ENCODE data around the gene ZFYVE28. TPM values are rescaled to one million over a fixed set of nuclear protein-coding genes. Genes with fewer than 3 reads are reported as not detected.
"Not testable (repeated sequence)": the region's sequence is repeated elsewhere in the genome, so short reads cannot be mapped to it uniquely, and the experiment has no call there.

Gene ZFYVE28
- total RNA-seq, 6 donors from 2014 or later, result 10.8 to 51.3 (median 15.2) TPM

- peaks cover 0 to 12% (median 5%) of the 10 kb centered on the region in 4 donors for H3K36me3 ChIP-seq
- H3K27me3 ChIP-seq, result no peaks in the 10 kb centered on the region
- TF ChIP-seq, protein P1, sequence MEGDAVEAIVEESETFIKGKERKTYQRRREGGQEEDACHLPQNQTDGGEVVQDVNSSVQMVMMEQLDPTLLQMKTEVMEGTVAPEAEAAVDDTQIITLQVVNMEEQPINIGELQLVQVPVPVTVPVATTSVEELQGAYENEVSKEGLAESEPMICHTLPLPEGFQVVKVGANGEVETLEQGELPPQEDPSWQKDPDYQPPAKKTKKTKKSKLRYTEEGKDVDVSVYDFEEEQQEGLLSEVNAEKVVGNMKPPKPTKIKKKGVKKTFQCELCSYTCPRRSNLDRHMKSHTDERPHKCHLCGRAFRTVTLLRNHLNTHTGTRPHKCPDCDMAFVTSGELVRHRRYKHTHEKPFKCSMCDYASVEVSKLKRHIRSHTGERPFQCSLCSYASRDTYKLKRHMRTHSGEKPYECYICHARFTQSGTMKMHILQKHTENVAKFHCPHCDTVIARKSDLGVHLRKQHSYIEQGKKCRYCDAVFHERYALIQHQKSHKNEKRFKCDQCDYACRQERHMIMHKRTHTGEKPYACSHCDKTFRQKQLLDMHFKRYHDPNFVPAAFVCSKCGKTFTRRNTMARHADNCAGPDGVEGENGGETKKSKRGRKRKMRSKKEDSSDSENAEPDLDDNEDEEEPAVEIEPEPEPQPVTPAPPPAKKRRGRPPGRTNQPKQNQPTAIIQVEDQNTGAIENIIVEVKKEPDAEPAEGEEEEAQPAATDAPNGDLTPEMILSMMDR (IDR thresholded peaks at IDR 0.05), result no peak
- TF ChIP-seq EP300 (IDR thresholded peaks at IDR 0.05) (no peak), POLR2AphosphoS5 (IDR thresholded peaks at IDR 0.05) (no peak), POLR2A (IDR thresholded peaks at IDR 0.05) (no peak)
- DNase-seq (peak in 1 of 2 donors; percentile 56), ATAC-seq (ENCODE audit: low FRiP score in 2 of 2) (no peak)
- no peaks in the 10 kb centered on the region for H3K4me1 ChIP-seq
- H3K4me3 ChIP-seq, result no peak overlapping the region
- no peaks in the 10 kb centered on the region for H3K9me3 ChIP-seq
- no peak overlapping the region for H3K27ac ChIP-seq
- 93 to 94% methylated on average over 36 to 44 of the region's 44 CpGs for WGBS, 2 donors
Observed at GRCh38 chr4:2275546-2276251, 142.7 kb downstream of the ZFYVE28 start.

- not testable (repeated sequence) for H3K4me3 ChIP-seq; ATAC-seq (ENCODE audit: low FRiP score in 2 of 2); H3K27me3 ChIP-seq; DNase-seq; H3K9me3 ChIP-seq; H3K4me1 ChIP-seq; H3K27ac ChIP-seq
- peaks cover 0 to 15% (median 7%) of the 10 kb centered on the region in 4 donors for H3K36me3 ChIP-seq
- 92 to 94% methylated on average over 8 to 10 of the region's 10 CpGs for WGBS, 2 donors
Observed at GRCh38 chr4:2275044-2275397, 143.4 kb downstream of the ZFYVE28 start.

- TF ChIP-seq, protein P1 (IDR thresholded peaks at IDR 0.05), result no peak
- TF ChIP-seq POLR2AphosphoS5 (IDR thresholded peaks at IDR 0.05) (no peak), EP300 (IDR thresholded peaks at IDR 0.05) (no peak), POLR2A (IDR thresholded peaks at IDR 0.05) (no peak)
- Histone ChIP-seq H3K27ac (no peak overlapping the region), H3K9me3 (no peaks in the 10 kb centered on the region), H3K27me3 (no peaks in the 10 kb centered on the region), H3K4me3 (no peak overlapping the region), H3K4me1 (no peaks in the 10 kb centered on the region), H3K36me3 (peaks cover 0 to 15% (median 7%) of the 10 kb centered on the region in 4 donors)
- DNase-seq (peak in 1 of 2 donors; percentile 32), ATAC-seq (ENCODE audit: low FRiP score in 2 of 2) (no peak)
- 87 to 93% methylated on average over 13 to 21 of the region's 21 CpGs for WGBS, 2 donors
Observed at GRCh38 chr4:2274320-2275043, 144.0 kb downstream of the ZFYVE28 start.

DNA sequence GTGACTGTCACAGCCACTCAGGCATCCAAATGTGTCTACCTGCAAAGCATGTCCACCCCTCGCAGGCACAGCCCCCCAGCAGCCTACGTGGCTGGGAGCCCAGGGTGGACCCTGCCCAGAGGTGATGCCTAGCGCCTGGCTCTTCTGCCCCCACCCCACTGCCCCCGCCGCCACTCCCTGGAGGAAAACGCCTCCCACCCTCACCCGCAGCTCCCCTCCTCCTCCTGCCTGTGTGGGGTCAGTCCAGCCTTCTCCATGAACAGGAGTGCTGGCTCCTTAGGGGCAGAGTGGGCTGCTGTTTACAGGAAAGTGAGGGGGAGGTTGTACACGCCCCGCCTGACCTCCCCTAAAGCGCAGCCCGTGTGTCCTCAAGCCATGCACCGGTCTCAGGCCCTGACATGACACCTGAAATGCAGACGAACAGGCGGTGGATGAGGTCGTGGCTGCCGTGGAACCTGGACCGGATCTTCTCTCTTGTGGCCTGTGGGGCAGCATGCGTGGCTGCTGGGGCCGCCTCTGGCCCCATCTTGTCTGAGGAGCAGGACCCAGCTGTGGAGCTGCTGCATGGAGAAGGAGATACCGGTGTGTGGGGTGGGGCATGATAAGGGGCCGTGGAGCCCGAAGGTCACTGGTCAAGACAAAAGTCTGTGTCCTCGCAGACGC is 144.7 kb downstream of the ZFYVE28 start:
- no peak overlapping the region for H3K27ac ChIP-seq
- peaks cover 0 to 15% (median 7%) of the 10 kb centered on the region in 4 donors for H3K36me3 ChIP-seq
- no peak overlapping the region for H3K4me3 ChIP-seq
- WGBS, 2 donors, result 93 to 95% methylated on average over 15 to 24 of the region's 24 CpGs
- TF ChIP-seq EP300 (IDR thresholded peaks at IDR 0.05) (no peak), POLR2A (IDR thresholded peaks at IDR 0.05) (no peak), POLR2AphosphoS5 (IDR thresholded peaks at IDR 0.05) (no peak)
- TF ChIP-seq, protein P1 (IDR thresholded peaks at IDR 0.05), result no peak
- H3K9me3 ChIP-seq, result no peaks in the 10 kb centered on the region
- no peaks in the 10 kb centered on the region for H3K27me3 ChIP-seq
- no peaks in the 10 kb centered on the region for H3K4me1 ChIP-seq
- peak in 1 of 2 donors; percentile 76 for DNase-seq
- no peak for ATAC-seq (ENCODE audit: low FRiP score in 2 of 2)

DNA sequence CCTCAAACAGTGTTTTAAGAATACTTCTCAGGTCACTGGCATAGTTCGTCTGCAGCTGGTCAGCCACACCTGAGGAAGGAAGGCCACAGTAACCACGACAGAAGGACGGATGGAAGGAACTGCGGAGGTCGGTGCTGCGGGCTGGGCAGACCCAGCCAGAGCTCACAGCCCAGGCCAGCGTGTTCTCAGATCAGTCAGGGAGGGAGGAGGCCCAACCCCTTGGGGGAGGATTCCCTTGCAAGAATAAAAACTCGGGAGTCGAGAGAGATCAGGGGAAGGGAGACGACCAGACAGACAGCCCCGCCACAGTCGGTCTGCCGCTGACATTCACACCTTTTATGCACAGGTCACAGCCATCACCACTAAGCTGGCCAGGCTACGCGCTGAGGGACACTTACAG is 145.2 kb downstream of the ZFYVE28 start:
- WGBS, 2 donors, result 75 to 84% methylated on average over 15 of the region's 15 CpGs
- H3K4me3 ChIP-seq, result no peak overlapping the region

More for the DNA sequence above, 145.2 kb downstream of the ZFYVE28 start:
- no peaks in the 10 kb centered on the region for H3K27me3 ChIP-seq
- H3K36me3 ChIP-seq, result peaks cover 0 to 15% (median 7%) of the 10 kb centered on the region in 4 donors
- TF ChIP-seq, protein P1 (IDR thresholded peaks at IDR 0.05), result no peak
- TF ChIP-seq EP300 (IDR thresholded peaks at IDR 0.05), result no peak
- no peak for TF ChIP-seq POLR2AphosphoS5 (IDR thresholded peaks at IDR 0.05)
- no peak for TF ChIP-seq POLR2A (IDR thresholded peaks at IDR 0.05)
- no peak overlapping the region for H3K27ac ChIP-seq
- no peaks in the 10 kb centered on the region for H3K9me3 ChIP-seq
- ATAC-seq (ENCODE audit: low FRiP score in 2 of 2) (no peak), DNase-seq (no peak)
- no peaks in the 10 kb centered on the region for H3K4me1 ChIP-seq
